Fibroblast of gingiva (primary cell): Measurements from ENCODE around the gene GDF11.

Source experiments
- DNase-seq: peaks from one replicate; pipeline ENCODE4 v3.0.0-alpha.2; 2011; ENCODE audit warnings: low read depth

GDF11 gene

GRCh38 chr12:55742719-55743405 is at the start of gene GDF11:
GDF11 (plus strand) TSS chr12:55743122; CDS start chr12:55743317, 195 bp downstream.
- peak; percentile 73 for DNase-seq

GRCh38 chr12:55693323-55694187 is 49.4 kb upstream of the GDF11 start:
- no peak for DNase-seq

GRCh38 chr12:55694188-55694515 is 48.8 kb upstream of the GDF11 start:
- no peak for DNase-seq

- DNase-seq, result no peak
These were observed 48.3 kb upstream of the GDF11 start for GRCh38 chr12:55694651-55695050.

GRCh38 chr12:55695349-55695748 is 47.6 kb upstream of the GDF11 start:
- no peak for DNase-seq

- DNase-seq, result no peak
These were observed 46.8 kb upstream of the GDF11 start for GRCh38 chr12:55696141-55696540.

- no peak for DNase-seq
These were observed 46.0 kb upstream of the GDF11 start for GRCh38 chr12:55696796-55697462.

- no peak for DNase-seq
These were observed 45.2 kb upstream of the GDF11 start for GRCh38 chr12:55697686-55698085.

- no peak for DNase-seq
These were observed 44.5 kb upstream of the GDF11 start for GRCh38 chr12:55698241-55698955.

- no peak for DNase-seq
These were observed 44.0 kb upstream of the GDF11 start for GRCh38 chr12:55698965-55699364.

GRCh38 chr12:55699471-55700055 is 43.4 kb upstream of the GDF11 start:
- DNase-seq, result no peak

- peak; percentile 41 for DNase-seq
These were observed 42.5 kb upstream of the GDF11 start for GRCh38 chr12:55700255-55701018.

- no peak for DNase-seq
These were observed 40.1 kb upstream of the GDF11 start for GRCh38 chr12:55702861-55703260.

- DNase-seq, result peak; percentile 50
These were observed 39.6 kb upstream of the GDF11 start for GRCh38 chr12:55703288-55703687.

GRCh38 chr12:55703901-55704761 is 38.8 kb upstream of the GDF11 start:
- peak; percentile 50 for DNase-seq

- DNase-seq, result no peak
These were observed 37.9 kb upstream of the GDF11 start for GRCh38 chr12:55704824-55705718.

GRCh38 chr12:55705782-55706402 is 37.0 kb upstream of the GDF11 start:
- DNase-seq, result no peak

- no peak for DNase-seq
These were observed 36.2 kb upstream of the GDF11 start for GRCh38 chr12:55706568-55707218.
